ENCODE data around the gene EFR3B.
"Not testable (repeated sequence)": the region's sequence is repeated elsewhere in the genome, so short reads cannot be mapped to it uniquely, and the experiment has no call there.

The EFR3B gene

DNA sequence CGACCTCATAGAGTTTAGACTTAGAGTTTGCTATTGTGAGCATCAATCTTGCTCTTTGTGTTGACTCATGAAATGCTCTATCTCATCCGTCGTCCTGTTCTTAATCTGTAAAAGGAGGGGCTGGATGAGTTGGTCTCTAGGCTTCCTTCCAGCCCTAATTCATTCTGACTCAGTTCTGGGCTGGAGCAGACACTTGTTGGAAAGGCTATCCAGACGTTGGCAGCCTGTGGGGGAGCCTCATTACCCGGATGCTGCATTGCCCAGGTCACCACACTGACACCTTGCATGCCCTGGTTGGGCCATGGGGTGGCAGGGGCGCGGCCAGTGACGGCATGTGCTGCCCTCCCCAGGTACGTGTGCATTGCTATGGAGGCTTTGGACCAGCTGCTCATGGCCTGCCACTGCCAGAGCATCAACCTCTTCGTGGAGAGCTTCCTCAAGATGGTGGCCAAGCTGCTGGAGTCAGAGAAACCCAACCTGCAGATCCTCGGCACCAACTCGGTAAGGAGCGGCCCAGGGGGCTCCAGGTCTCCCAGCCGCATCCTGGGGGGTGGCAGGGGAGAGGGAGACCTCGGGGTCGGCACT lies 61.5 kb downstream of the EFR3B start:
- no peak for DNase-seq (ENCODE audit: low read depth in 2 of 2)

GRCh38 chr2:25104736-25105135 lies 62.9 kb downstream of the EFR3B start:
- DNase-seq (ENCODE audit: low read depth in 2 of 2) = no peak

GRCh38 chr2:25105336-25106085 lies 63.6 kb downstream of the EFR3B start:
- DNase-seq (ENCODE audit: low read depth in 2 of 2) = no peak

- DNase-seq (ENCODE audit: low read depth in 2 of 2) = no peak
Measured at GRCh38 chr2:25109822-25110221, 67.9 kb downstream of the EFR3B start.

- DNase-seq (ENCODE audit: low read depth in 2 of 2) = no peak
Measured at GRCh38 chr2:25112113-25112512, 70.2 kb downstream of the EFR3B start.

DNA sequence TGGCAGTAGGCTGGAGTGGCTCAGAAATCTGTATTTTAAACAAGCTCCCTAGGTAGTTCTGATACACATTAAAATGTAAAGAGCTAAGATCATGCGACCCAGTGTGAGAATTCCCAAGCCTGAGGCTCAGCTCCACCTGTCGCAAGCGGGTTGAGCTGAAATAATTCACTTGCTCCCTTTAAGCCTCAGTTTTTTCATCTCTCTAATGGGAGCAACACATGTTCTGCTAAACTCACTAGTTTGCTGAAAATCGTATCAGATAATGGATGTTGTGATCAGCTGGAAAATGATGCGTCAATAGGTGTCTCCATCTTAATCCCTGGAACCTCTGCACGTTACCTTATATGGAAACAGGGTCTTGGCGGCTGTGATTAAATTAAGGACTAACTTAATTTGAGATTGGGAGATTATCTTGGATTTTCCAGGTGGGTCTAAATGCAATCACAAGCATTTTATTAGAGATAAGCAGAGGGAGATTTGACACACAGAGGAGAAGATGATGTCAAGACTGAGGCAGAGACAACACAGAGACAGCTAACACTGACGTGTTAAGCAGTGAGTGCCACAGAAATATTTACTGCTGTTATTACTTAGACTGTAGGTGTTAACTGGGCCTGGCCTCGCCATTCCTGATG lies 73.5 kb downstream of the EFR3B start:
- DNase-seq (ENCODE audit: low read depth in 2 of 2) = no peak

- DNase-seq (ENCODE audit: low read depth in 2 of 2) = no peak
Measured at GRCh38 chr2:25115902-25116301, 74.0 kb downstream of the EFR3B start.

DNA sequence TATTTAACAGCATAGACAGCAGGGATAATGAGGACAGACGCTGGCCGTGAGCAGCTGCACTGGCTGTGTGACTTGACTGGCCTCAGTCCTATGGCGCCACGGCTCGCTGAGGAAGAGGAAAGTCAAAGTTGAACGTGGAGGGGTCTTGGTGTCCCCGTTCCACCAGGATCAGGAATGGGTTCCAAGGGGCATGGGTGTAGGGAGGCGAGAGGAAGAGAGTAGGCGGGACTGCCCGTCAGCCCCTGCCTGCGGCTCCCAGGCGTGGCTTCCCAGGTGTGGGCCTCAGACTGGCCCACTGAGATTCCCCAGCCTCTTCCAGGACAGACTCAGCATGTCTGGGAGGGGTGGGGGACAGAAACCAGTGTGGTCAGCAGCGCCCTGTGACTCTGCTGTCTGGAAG lies 75.1 kb downstream of the EFR3B start:
- DNase-seq (ENCODE audit: low read depth in 2 of 2) = no peak

DNA sequence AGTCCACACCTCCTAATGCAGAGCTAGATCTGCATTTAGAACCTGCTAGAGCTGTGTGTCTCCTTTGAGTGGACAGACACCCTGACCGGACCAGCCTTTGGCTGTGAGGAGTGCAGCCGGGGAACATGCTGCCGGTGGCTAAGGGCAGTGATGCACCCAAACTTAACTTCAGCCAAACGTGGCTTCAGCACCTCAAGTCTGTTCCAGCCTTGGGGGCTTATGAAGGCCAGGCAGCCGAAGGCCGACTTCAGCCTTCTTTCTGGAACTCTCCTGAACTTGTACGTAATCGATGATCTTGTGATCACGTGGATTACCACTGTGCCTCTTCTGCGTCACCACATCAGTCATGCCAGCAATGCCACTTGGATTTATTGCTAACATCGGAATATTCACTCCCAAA lies 77.4 kb downstream of the EFR3B start:
- DNase-seq (ENCODE audit: low read depth in 2 of 2) = no peak

GRCh38 chr2:25122367-25122766 lies 80.5 kb downstream of the EFR3B start:
- DNase-seq (ENCODE audit: low read depth in 2 of 2) = no peak

GRCh38 chr2:25123682-25124081 lies 81.8 kb downstream of the EFR3B start:
- DNase-seq (ENCODE audit: low read depth in 2 of 2) = no peak

DNA sequence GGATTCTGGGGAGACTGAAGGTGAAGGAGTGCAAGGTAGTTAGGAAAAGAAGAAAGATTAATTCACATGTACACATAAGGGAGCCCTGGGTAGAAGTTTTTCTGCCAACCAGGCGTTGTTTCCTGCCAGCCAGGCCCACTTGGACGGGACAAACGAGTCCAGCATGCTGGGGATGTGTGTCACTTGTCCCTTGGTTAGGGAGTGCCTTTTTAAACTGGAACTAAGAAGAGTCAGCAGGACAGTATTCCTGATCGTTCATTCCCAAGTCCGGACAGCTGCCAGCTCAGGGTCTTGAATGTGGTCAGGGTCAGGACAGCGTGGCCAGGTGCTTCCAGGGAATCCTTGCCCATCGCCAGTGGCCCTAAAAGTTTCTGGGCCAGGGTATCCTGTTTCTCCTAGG lies 83.3 kb downstream of the EFR3B start:
- no peak for DNase-seq (ENCODE audit: low read depth in 2 of 2)

DNA sequence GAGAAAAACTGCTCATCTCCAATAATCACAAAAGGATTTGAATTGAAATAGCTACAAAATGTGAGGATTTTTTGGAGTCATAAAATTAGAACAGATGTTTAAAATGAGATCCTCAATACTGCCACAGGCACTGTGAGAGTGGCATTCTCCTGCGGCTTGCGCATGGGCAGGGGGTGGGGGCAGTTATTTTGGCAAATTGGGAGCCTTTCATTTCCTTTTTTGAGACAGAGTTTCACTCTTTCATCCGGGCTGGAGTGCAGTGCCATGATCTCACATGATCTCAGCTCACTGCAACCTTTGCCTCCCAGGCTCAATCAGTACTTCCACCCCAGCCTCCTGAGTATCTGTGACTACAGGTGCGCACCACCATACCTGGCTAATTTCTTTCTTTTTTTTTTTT lies 84.1 kb downstream of the EFR3B start:
- DNase-seq (ENCODE audit: low read depth in 2 of 2) = no peak

GRCh38 chr2:25127071-25127470 lies 85.2 kb downstream of the EFR3B start:
- DNase-seq (ENCODE audit: low read depth in 2 of 2) = not testable (repeated sequence)

DNA sequence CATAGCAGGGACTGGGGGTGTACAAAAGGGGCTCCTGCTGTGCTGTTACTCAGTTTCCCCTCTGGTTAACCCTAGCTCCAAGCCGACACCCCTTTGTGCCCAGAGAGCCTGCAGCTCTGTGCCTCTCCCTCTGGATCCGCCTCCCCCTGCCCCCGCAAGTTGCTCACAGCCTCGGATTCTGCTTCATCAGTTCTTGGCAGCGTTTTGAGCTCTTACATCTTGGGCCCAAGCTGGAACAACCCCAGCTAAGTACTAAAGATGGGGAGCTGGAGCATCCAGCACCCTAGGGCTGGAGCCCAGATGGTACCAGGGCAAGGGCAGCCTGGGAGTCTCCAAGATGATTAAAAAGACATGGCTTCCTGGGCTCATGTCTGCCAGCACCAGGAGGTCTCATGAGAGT lies 85.8 kb downstream of the EFR3B start:
- DNase-seq (ENCODE audit: low read depth in 2 of 2) = no peak

GRCh38 chr2:25129901-25130520 lies 88.1 kb downstream of the EFR3B start:
- DNase-seq (ENCODE audit: low read depth in 2 of 2) = no peak

DNA sequence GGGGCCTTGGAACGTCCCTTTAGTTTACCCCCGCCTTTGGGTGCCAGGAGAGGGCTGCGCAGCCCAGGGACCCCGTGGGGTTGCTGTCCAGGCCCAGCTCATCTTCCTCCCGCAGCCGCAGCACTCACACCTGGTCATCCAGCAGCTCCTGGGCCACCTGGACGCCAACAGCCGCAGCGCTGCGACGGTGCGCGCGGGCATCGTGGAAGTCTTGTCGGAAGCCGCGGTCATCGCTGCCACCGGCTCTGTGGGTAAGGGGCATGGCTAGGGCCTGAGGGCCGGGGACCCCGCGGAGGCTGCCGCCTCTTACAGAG lies 89.3 kb downstream of the EFR3B start:
- no peak for DNase-seq (ENCODE audit: low read depth in 2 of 2)

- DNase-seq (ENCODE audit: low read depth in 2 of 2) = no peak
Measured at GRCh38 chr2:25131567-25132298, 89.9 kb downstream of the EFR3B start.

DNA sequence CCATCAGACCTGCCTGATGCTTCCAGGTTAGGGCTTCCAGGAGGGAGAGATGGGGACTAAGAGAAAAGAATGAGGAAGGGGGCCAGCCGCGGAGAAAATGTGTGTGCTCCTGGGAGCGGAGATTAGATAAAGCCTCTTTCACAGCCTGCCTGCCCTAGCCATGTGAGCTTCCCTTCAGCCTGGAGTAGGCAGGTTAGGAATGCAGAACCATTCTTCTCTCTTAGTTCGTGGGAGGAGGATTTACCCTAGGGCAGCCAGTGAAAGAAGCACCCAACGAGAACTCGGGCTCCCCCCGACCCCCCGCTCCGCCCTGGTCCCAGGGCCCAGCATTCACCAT lies 90.4 kb downstream of the EFR3B start:
- DNase-seq (ENCODE audit: low read depth in 2 of 2) = no peak

DNA sequence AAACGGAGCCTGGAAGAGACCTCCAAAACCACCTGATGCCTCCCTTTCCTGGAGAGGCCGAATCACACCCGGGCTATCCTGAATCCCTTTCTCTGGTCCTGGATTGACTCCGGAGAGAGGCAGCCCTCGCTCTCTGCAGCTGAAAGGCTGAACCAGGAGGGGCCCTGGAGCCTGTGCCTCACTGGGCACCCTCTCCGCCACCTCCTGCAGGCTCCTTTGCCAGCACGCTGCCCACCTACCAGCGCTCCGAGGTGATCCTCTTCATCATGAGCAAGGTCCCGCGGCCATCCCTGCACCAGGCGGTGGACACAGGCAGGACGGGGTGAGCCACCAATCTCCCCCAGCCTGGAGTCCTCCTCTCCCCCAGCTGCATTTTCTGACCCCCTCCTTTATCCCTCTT lies 90.8 kb downstream of the EFR3B start:
- DNase-seq (ENCODE audit: low read depth in 2 of 2) = no peak

- DNase-seq (ENCODE audit: low read depth in 2 of 2) = not testable (repeated sequence)
Measured at GRCh38 chr2:25140535-25140934, 98.7 kb downstream of the EFR3B start.

DNA sequence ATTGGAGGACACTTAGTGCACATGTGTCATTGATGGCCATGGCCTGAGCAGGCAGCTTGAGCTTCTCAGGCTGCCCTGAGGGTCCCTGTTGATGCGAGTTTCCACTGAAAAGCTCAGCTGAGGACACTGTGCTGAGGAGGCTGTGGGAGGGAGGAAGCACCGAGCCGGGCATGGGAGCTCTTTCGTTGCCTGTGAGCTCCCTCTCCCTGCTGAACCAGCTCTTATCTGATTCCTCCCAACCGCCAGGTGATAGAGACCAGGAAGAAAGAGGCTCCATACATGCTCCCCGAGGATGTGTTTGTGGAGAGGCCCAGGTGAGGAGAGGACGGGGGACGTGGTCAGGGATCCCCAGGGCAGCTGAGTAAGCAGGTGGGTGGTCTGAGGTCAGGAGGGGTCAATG lies 99.2 kb downstream of the EFR3B start:
- DNase-seq (ENCODE audit: low read depth in 2 of 2) = no peak
